ENCODE results near the gene MCF2L. TPM values are rescaled to one million over a fixed set of nuclear protein-coding genes. Genes with fewer than 3 reads are reported as not detected.

The MCF2L gene
- total RNA-seq, 1 donor from 2014 or later, result 90.0 TPM

- H3K9me3 Mint-ChIP-seq (ENCODE audit: low read depth), result no peaks in the 10 kb centered on the region
- peak overlapping the region; percentile 84 for H3K27ac Mint-ChIP-seq
- peaks cover 20% of the 10 kb centered on the region for H3K4me1 Mint-ChIP-seq (ENCODE audit: low read depth)
- TF ChIP-seq CTCF (IDR thresholded peaks at IDR 0.05; ENCODE audit: unreplicated experiment), result no peak
- no peaks in the 10 kb centered on the region for H3K36me3 Mint-ChIP-seq (ENCODE audit: insufficient read depth)
- H3K4me3 Mint-ChIP-seq (ENCODE audit: low read depth), result no peak overlapping the region
- H3K27me3 Mint-ChIP-seq, result no peaks in the 10 kb centered on the region
- DNase-seq (ENCODE audit: low spot score, unreplicated experiment), result no peak
Observed at GRCh38 chr13:112982281-112983041, 13.4 kb downstream of the MCF2L start.

GRCh38 chr13:112983042-112983305 lies 14.0 kb downstream of the MCF2L start:
- H3K4me1 Mint-ChIP-seq (ENCODE audit: low read depth), result peaks cover 20% of the 10 kb centered on the region
- no peak overlapping the region for H3K4me3 Mint-ChIP-seq (ENCODE audit: low read depth)
- TF ChIP-seq CTCF (IDR thresholded peaks at IDR 0.05; ENCODE audit: unreplicated experiment), result no peak
- H3K27me3 Mint-ChIP-seq, result no peaks in the 10 kb centered on the region
- H3K9me3 Mint-ChIP-seq (ENCODE audit: low read depth), result no peaks in the 10 kb centered on the region
- H3K36me3 Mint-ChIP-seq (ENCODE audit: insufficient read depth), result peaks cover 2% of the 10 kb centered on the region
- no peak for DNase-seq (ENCODE audit: low spot score, unreplicated experiment)
- H3K27ac Mint-ChIP-seq, result no peak overlapping the region

GRCh38 chr13:112983428-112984196 lies 14.6 kb downstream of the MCF2L start:
- Mint-ChIP-seq H3K27me3 (no peaks in the 10 kb centered on the region), H3K4me1 (ENCODE audit: low read depth) (peaks cover 20% of the 10 kb centered on the region), H3K27ac (no peak overlapping the region), H3K4me3 (ENCODE audit: low read depth) (no peak overlapping the region), H3K9me3 (ENCODE audit: low read depth) (no peaks in the 10 kb centered on the region), H3K36me3 (ENCODE audit: insufficient read depth) (peaks cover 4% of the 10 kb centered on the region)
- no peak for DNase-seq (ENCODE audit: low spot score, unreplicated experiment)
- no peak for TF ChIP-seq CTCF (IDR thresholded peaks at IDR 0.05; ENCODE audit: unreplicated experiment)

- Mint-ChIP-seq H3K9me3 (ENCODE audit: low read depth) (no peaks in the 10 kb centered on the region), H3K27me3 (no peaks in the 10 kb centered on the region), H3K27ac (peak overlapping the region; percentile 52), H3K4me3 (ENCODE audit: low read depth) (no peak overlapping the region), H3K4me1 (ENCODE audit: low read depth) (peaks cover 20% of the 10 kb centered on the region), H3K36me3 (ENCODE audit: insufficient read depth) (peaks cover 4% of the 10 kb centered on the region)
- no peak for TF ChIP-seq CTCF (IDR thresholded peaks at IDR 0.05; ENCODE audit: unreplicated experiment)
- no peak for DNase-seq (ENCODE audit: low spot score, unreplicated experiment)
Observed at GRCh38 chr13:112984501-112984900, 15.5 kb downstream of the MCF2L start.

GRCh38 chr13:112984954-112985802 lies 16.2 kb downstream of the MCF2L start:
- no peak for DNase-seq (ENCODE audit: low spot score, unreplicated experiment)
- peaks cover 8% of the 10 kb centered on the region for H3K36me3 Mint-ChIP-seq (ENCODE audit: insufficient read depth)
- H3K27me3 Mint-ChIP-seq, result no peaks in the 10 kb centered on the region
- H3K4me1 Mint-ChIP-seq (ENCODE audit: low read depth), result peaks cover 22% of the 10 kb centered on the region
- TF ChIP-seq CTCF (IDR thresholded peaks at IDR 0.05; ENCODE audit: unreplicated experiment), result no peak
- no peaks in the 10 kb centered on the region for H3K9me3 Mint-ChIP-seq (ENCODE audit: low read depth)
- peak overlapping the region; percentile 19 for H3K4me3 Mint-ChIP-seq (ENCODE audit: low read depth)
- H3K27ac Mint-ChIP-seq, result peak overlapping the region; percentile 52

Data from progenitor cell of endocrine pancreas (in vitro differentiated cells).